Measurements from ENCODE around the gene PSMC3. TPM values are rescaled to one million over a fixed set of nuclear protein-coding genes. Genes with fewer than 3 reads are reported as not detected.

The PSMC3 gene
- total and polyA plus RNA-seq, 2 experiments from 2014 or later: 103 to 142 TPM

- Histone ChIP-seq H3K27ac (no peak overlapping the region), H3K9me3 (ENCODE audit: low read depth) (no peaks in the 10 kb centered on the region), H3K4me1 (ENCODE audit: insufficient read depth) (no peaks in the 10 kb centered on the region), H4K20me1 (ENCODE audit: insufficient read depth, poor library complexity, severe bottlenecking) (no peaks in the 10 kb centered on the region), H3K9me2 (replicated peaks; ENCODE audit: insufficient read depth) (no peaks in the 10 kb centered on the region), H3K4me2 (no peak overlapping the region), H3K27me3 (no peaks in the 10 kb centered on the region), H3K79me2 (no peaks in the 10 kb centered on the region), H2AFZ (no peak overlapping the region), H3K36me3 (replicated peaks; ENCODE audit: insufficient read depth, low read depth) (no peaks in the 10 kb centered on the region), H3K4me3 (no peak overlapping the region)
- no peak for DNase-seq (ENCODE audit: low spot score)
- WGBS (ENCODE audit: low lambda C conversion rate, missing lambda C conversion rate): 88% methylated on average over 6 of the region's 6 CpGs
- no peak for TF ChIP-seq EZH2 (IDR thresholded peaks at IDR 0.05; ENCODE audit: borderline replicate concordance)
- TF ChIP-seq EZH2phosphoT487 (IDR thresholded peaks at IDR 0.05; ENCODE audit: low read depth, severe bottlenecking, unreplicated experiment): no peak
- TF ChIP-seq CTCF (IDR thresholded peaks at IDR 0.05; ENCODE audit: poor library complexity): no peak
These were observed 35.8 kb downstream of the PSMC3 start for GRCh38 chr11:47390422-47390760.

- H4K20me1 ChIP-seq (ENCODE audit: insufficient read depth, poor library complexity, severe bottlenecking): no peaks in the 10 kb centered on the region
- H3K4me2 ChIP-seq: no peak overlapping the region
- no peak for DNase-seq (ENCODE audit: low spot score)
- H3K27ac ChIP-seq: no peak overlapping the region
- H3K36me3 ChIP-seq (replicated peaks; ENCODE audit: insufficient read depth, low read depth): no peaks in the 10 kb centered on the region
- 94% methylated on average over 15 of the region's 17 CpGs for WGBS (ENCODE audit: low lambda C conversion rate, missing lambda C conversion rate)
- TF ChIP-seq EZH2 (IDR thresholded peaks at IDR 0.05; ENCODE audit: borderline replicate concordance): no peak
- no peak for TF ChIP-seq CTCF (IDR thresholded peaks at IDR 0.05; ENCODE audit: poor library complexity)
- no peak for TF ChIP-seq EZH2phosphoT487 (IDR thresholded peaks at IDR 0.05; ENCODE audit: low read depth, severe bottlenecking, unreplicated experiment)
- H2AFZ ChIP-seq: no peak overlapping the region
- no peaks in the 10 kb centered on the region for H3K27me3 ChIP-seq
- no peak overlapping the region for H3K4me3 ChIP-seq
- no peaks in the 10 kb centered on the region for H3K9me2 ChIP-seq (replicated peaks; ENCODE audit: insufficient read depth)
- no peaks in the 10 kb centered on the region for H3K79me2 ChIP-seq
- no peaks in the 10 kb centered on the region for H3K9me3 ChIP-seq (ENCODE audit: low read depth)
- no peaks in the 10 kb centered on the region for H3K4me1 ChIP-seq (ENCODE audit: insufficient read depth)
These were observed 36.4 kb downstream of the PSMC3 start for GRCh38 chr11:47389577-47390421.

- no peaks in the 10 kb centered on the region for H3K9me2 ChIP-seq (replicated peaks; ENCODE audit: insufficient read depth)
- WGBS (ENCODE audit: low lambda C conversion rate, missing lambda C conversion rate): 95% methylated on average over 28 of the region's 28 CpGs
- H3K27me3 ChIP-seq: no peaks in the 10 kb centered on the region
- no peak overlapping the region for H2AFZ ChIP-seq
- H3K79me2 ChIP-seq: no peaks in the 10 kb centered on the region
- TF ChIP-seq EZH2 (IDR thresholded peaks at IDR 0.05; ENCODE audit: borderline replicate concordance) (no peak), EZH2phosphoT487 (IDR thresholded peaks at IDR 0.05; ENCODE audit: low read depth, severe bottlenecking, unreplicated experiment) (no peak), CTCF (IDR thresholded peaks at IDR 0.05; ENCODE audit: poor library complexity) (no peak)
- no peaks in the 10 kb centered on the region for H4K20me1 ChIP-seq (ENCODE audit: insufficient read depth, poor library complexity, severe bottlenecking)
- H3K9me3 ChIP-seq (ENCODE audit: low read depth): no peaks in the 10 kb centered on the region
- H3K4me1 ChIP-seq (ENCODE audit: insufficient read depth): no peaks in the 10 kb centered on the region
- no peak overlapping the region for H3K4me3 ChIP-seq
- no peaks in the 10 kb centered on the region for H3K36me3 ChIP-seq (replicated peaks; ENCODE audit: insufficient read depth, low read depth)
- H3K27ac ChIP-seq: no peak overlapping the region
- no peak for DNase-seq (ENCODE audit: low spot score)
- H3K4me2 ChIP-seq: no peak overlapping the region
These were observed 37.3 kb downstream of the PSMC3 start for GRCh38 chr11:47388697-47389576.
